Measurements from ENCODE around the gene ABCG5.

ABCG5 gene

DNA sequence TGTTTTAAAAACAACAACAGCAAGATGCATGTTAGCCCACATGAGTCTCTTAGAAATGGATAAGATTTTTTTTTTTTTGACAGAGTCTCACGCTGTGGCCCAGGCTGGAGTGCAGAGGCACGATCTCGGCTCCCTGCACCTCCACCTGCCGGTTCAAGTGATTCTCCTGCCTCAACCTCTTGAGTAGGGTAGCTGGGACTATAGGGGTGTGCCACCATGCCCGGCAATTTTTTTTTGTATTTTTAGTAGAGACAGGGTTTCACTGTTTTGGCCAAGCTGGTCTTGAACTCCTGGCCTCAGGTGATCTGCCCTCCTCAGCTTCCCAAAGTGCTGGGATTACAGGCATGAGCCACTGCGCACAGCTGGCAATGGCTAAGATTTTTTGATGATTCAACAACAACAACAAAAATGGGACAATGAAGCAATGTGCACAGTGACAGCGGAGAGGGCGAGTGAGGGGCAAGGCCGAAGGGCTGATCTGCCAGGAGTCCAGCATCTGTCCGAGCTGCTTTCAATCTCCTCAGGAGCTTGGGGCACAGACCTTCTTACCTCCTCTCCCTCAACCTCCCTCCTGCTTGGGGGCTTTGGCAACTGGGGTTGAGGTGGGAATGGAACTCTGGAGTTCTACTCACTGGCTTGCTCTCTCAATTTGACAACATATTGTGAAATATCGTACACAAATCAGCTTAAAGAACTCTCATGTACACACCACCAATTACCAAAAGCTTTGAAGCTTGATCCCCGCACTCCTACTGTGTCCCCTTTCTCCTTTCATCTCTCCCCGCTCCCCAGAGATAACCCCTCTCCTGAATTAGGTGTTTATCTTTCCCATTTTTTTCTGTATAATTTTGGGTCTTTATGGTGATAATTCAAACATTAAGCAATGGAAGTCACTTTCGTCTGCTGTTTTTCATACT is 3.6 kb upstream of the ABCG5 start:
- no peak for DNase-seq (ENCODE audit: low spot score)

DNA sequence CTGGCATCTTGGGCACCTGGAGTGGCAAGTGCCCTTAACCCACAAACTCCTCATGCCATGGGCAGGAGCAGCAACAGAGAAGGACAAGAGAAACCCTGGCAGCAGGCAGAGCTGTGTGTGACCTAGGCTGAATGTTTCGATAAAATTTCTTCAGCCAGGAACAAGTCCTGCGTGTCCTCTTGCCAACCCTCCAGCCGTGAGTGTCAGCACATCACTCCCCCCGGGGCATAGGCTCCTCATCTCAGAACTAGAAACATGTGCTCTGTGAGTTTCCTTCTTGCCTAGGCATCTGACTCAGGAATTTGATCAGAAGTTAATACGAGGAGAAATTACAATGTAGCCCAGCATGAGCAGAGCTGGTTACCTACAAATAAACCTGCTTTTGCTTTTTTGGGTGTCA is 2.3 kb upstream of the ABCG5 start:
- no peak for DNase-seq (ENCODE audit: low spot score)

DNA sequence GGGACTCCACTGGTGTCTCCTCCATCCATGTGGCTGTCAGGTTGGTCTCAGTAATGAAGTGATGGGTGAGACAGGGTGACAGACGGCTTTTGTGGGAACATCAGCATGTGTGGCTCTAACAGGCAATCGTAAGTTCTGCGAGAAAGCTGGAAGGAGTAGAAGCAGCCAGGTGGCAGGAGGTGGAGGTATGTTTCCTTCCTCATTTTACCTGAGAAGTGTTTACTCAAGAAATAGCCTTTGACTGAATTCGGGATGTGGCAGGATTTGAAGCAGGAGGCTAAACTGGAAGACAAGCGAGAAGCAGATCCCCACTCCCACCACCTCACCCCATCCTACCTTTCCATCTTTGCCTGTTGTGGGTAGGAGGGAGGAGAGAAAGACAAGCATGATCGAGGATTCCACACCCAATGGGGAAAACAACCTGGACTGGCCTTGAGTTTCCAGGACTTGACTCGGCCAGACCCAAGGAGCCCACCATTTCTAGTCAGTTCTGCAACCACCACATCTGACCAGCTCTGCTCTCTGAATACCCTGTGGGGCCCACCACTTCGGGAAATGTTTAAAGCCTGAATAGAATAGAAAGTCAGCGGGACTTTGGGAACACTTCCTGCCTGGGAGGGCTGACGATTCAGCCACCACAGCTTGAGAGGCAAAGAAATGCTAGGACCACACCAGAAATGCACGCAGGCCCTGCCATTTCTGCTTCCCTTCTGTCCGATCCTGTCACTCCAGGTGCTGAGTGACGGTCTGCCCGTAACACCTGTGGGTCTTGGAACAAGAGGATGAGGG is 1.3 kb upstream of the ABCG5 start:
- no peak for DNase-seq (ENCODE audit: low spot score)

DNA sequence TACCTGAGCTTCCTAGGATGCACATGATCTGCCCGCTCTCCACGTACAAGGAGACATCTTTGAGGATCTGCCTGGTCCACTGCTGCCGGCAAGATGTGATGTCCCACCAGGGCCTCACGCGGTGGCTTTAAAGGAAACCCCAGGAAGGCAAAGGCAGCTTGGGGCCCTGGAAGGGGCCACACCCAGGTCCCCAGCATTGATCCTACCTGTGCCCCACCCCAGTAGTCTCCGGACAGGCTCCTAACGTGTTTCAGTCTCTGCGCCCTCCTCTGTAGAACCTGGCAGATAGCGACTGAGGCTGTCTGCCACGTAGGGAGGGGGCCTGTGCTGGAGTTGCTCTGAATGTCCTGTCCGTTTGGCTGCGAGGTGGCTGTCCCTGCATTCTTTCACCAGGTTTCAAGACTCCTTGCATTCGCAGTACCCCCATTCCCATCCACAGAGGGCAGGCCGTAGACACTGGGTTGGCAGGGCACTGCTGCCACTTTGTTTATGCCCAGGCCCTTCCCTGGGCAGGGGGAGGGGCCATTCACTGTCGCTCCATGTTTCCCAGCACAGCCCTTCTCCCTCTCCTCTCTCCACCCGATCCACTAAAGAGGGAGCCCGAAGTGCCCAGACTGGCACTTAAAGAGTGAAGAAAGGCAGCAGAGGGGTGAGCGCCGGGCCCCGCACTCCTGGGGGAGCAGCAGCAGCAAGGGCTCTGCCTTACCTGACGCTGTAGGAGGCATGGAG is 644 bp downstream of the ABCG5 start:
- no peak for DNase-seq (ENCODE audit: low spot score)

DNA sequence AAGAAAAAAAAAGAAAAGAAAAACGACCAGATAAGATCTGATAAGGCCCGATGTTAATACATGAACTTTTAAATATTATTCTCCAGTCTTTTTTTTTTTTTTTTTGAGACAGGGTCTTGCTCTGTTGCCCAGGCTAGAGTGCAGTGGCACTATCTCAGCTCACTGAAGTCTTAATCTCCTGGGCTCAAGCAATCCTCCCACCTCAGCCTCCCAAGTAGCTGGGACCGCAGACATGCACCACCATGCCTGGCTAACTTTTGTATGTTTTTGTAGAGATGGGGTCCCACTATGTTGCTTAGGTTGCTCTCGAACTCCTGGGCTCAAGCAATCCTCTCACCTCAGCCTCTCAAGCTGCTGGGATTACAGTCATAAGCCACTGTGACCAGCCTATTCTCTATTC is 1.6 kb downstream of the ABCG5 start:
- DNase-seq (ENCODE audit: low spot score), result no peak

DNA sequence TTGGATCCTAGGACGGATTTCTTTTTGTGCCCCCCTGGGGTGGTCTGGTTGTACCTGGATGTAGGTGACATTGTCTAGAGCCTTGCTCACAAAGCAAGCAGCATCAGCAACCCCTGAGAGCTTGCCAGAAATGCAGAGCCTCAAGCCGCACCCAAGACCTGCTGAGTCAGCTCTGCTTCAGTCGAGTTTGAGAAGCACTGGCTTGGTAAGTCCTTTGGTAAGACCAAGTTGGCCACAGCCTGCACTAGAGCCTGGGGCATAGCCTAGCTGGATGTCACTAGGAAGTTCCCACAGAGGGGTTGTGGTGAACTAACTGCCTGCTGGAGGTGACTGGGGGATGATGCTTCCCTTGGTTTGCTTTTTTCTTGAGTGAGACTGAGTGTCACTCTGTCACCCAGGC is 6.2 kb downstream of the ABCG5 start:
- no peak for DNase-seq (ENCODE audit: low spot score)

DNA sequence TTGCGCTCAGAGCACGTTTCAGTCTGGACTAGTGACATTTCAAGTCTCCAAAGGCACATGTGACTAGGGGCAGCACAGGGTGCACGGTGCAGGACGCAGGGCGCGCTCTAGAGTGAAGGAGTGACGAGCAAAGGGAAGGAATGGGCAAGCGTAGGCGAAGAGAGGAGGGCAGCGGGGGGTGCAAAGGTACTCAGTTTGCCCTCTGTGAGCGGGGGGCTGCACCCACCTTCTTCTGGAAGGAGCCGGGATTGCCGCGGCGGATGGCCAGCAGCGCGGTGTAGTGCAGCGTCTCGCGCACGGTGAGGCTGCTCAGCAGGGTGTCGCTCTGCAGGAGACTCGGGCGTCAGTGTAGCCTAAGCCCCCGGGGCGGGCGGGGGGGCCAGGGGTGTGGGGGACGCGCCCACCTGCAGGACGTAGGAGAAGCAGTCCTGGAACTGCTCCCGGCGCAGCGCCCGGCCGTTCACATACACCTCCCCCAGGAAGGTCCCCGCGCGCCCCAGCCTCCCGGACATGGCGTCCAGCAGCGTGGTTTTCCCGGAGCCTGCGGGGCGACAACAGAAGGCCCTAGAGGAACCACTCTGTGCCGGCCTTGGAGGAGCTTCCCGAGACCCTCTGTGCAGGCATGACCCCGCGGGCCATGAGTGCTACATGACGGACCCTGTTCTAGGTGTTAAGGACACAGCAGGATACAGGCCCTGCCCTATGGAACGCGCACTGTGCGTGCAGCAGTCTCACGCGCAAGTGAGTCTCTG is 6.9 kb downstream of the ABCG5 start:
- no peak for DNase-seq (ENCODE audit: low spot score)

DNA sequence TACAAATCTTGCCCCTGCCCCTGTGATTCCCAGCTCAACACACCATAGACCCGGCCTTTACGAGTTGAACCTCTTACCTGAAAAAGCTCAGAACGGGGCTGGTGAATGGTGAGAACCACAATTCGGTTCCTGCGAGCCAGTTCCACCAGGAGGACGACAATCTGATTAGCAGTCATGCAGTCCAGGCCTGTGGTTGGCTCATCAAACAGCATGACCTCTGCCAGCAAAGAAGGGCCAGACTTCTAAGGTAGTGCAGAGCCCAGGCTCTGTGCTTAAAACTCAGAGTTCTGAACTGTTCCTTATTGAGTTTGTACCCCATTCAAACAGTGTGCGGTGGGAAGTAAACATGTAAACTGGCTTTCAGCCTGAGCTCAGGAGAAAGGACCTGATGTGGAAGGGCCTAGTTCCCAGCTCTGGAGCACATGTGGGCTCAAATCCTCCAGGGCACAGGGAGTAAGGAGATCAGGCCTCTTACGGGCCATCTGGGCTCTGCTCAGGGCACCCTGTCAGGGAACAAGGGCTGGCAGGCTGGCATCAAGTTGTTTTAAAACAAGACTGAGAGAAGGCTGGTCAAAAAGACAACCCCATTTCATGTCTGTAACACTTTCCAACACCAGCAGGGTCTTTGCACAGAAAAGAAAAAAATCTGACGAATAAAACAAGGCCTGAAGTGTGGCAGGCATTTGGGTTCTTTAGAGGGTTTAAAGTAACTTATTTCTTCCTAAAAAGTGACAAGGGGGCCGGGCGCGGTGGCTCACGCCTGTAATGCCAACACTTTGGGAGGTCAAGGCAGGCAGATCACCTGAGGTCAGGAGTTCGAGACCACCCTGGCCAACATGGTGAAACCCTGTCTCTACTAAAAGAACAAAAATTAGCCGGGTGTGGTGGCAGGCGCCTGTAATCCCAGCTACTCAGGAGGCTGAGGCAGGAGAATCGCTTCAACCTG is 12.1 kb downstream of the ABCG5 start:
- no peak for DNase-seq (ENCODE audit: low spot score)

DNA sequence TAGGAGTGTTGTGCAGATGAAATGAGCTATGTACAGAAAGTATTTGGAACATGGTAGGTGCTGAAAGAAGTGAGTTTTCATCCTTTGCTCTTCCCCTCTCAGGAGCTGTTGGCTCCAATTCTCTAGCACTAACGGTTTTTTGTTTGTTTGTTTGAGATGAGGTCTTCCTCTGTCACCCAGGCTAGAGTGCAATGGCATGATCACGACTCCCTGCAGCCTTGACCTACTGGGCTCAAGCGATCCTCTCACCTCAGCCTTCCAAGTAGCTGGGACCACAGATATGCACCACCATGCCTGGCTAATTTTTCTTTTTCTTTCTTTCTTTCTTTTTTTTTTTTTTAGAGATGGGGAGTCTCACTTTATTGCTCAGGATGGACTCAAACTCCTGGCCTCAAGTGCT is 12.8 kb downstream of the ABCG5 start:
- no peak for DNase-seq (ENCODE audit: low spot score)

DNA sequence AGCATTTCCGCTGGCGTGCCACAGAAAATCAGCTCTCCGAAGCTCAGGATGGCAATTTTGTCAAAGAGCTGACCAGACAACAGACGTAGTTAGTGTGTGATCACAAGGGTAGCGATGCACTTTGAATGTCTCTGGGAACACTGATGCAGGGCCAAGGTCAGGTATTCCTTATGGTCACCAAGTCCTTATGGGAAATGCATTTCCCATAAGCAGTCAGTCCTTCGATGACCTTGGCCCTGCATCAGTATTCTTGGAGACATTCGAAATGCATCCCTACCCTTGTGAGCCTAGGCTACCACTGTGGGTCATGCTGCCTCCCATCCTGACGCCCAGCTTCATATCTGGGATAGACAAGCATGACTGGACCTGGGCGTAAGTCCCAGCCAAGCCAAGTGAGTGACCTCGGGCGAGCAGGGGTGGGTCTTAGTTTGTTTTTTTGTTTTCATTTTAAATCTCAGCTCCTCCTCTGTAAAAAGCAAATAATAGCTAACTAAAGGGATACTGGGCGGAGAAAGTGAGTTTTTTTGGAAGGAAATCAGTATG is 13.6 kb downstream of the ABCG5 start:
- DNase-seq (ENCODE audit: low spot score), result no peak

DNA sequence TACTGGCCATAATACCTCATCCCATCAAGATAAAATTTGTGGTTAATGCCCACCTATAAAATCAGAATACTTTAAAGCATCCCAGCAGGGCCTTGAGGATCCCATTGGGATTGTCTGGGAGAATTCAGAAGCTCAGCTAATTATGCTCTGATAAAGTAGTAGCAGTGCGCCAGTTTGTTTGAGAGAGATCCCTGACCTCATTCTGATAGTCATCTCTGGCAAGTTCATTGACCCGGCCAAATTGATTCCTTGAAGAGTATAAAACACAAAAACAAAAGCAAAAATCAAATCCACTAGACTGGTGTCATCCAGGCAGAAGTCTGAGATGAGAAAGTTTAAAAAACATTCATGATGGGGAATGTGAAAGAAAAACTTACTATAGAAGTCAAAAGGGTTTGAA is 14.1 kb downstream of the ABCG5 start:
- no peak for DNase-seq (ENCODE audit: low spot score)

DNA sequence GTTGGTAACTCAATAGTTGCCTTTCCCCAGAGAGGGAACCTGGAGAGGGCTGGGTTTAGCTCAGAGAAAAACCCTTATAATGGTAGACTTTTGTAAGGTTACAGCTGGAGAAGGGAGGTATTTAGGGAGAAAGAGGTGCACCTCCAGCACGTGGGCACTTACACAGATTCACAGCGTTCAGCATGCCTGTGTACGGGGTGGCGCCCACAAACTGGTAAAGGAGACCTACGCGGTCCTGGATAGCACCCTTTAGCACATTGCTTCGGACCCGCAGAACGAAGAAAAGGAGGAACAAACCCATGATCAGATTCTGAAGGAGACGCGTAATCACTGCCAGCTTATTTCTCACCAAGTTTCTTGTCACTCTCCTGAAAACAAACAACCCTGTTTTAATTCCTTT is 14.9 kb downstream of the ABCG5 start:
- no peak for DNase-seq (ENCODE audit: low spot score)

DNA sequence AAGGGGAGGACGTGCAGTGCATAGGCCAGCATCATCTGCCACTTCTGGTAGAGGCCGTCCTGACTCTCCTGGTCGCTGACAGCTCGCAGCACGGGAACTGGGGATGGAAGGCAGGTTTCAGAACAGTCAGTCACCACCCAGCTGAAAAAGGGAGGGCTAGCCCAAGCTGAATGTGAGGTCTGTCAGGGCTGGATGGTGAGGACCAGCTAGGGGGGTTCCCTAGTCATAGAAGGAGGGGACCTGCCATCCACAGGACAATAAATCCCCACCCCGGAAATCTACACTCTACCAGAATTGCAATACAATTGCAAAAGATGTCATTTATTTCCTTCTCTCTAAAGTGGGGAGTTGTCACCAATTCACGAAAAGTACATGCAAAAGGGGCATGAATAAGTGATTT is 15.8 kb downstream of the ABCG5 start:
- no peak for DNase-seq (ENCODE audit: low spot score)

DNA sequence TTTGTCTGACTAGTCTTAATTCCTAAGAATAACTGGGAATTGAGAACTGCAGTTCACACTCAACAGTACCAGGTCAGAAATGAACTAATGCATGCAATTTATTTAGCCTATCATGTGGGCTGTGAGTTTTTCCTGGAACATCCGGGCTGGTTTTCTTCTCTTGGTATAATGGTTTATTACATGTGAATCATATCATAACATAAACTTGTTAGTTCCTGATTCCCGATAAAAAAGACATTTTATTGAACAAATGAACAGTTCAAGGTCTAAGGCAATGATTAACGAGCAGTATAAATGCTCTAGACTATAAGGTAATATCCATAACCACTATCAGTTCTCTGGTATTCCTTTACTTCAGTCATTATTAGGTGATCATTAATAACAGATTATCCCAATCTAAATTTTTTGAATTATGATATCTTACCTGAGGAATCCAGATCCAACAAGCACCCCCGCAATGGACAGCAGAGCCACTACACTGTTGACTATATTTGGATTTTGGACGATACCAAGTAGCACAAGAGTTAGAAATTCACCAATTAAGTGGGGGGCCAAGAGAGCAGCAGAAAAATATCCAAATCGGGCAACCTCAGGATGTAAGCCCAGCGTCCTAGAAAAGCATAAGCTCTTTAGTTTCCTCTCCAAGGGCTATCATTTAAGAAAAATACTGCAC is 19.0 kb downstream of the ABCG5 start:
- no peak for DNase-seq (ENCODE audit: low spot score)

DNA sequence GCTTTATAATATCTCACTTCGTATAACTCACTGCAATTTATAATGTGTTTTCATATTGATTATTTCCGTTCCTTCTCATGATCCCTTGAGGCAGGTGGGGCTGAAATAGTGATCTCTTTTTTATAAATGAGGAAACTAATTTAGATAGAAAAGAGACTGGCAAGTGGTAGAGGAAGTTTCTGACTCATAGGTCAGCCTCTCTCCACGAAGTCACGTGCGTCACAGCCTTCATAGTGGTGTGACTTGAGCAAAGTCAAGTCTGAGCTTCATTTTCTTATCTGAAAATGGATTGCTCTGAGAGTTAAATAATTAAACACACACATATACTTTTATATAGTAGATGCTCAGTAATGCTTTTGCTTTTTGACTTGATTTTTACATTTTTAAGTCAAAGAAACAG is 19.9 kb downstream of the ABCG5 start:
- no peak for DNase-seq (ENCODE audit: low spot score)

DNA sequence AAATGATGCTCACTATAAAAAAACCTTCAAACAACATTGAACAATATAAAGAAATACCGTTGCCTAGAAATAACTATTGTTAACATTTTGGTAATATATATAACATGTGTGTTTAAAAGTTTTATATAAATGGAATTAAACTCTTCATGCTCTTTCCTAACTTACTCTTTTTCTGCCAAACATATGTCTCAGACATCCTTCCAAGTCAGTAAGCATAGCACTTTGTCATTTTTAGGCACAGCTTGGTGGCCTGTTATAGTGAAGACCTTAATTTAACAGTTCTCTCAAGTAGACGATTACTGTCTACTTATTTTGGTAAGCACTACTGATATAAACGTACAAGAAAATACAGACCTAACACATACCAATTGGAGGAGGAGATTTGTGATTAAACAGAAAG is 23.9 kb downstream of the ABCG5 start:
- DNase-seq (ENCODE audit: low spot score), result no peak

DNA sequence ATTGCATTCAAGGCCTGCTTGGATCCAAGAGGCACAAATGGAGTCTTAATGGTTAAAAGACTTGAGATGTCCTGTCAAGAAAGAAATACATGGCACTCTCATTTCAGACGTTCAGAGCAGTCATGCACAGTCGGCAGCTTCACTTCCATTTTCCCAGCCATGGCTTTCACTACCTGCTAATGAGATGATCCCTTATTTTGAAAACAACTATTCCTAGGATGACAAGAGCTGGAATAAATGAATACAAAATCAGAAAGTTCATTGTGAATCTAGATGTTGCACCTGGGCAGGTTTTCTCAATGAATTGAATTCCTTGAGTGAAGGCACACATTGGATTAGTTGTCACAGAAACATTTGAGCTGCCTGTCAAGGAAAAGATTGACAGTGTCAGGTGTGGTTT is 25.7 kb downstream of the ABCG5 start:
- DNase-seq (ENCODE audit: low spot score), result no peak

DNA sequence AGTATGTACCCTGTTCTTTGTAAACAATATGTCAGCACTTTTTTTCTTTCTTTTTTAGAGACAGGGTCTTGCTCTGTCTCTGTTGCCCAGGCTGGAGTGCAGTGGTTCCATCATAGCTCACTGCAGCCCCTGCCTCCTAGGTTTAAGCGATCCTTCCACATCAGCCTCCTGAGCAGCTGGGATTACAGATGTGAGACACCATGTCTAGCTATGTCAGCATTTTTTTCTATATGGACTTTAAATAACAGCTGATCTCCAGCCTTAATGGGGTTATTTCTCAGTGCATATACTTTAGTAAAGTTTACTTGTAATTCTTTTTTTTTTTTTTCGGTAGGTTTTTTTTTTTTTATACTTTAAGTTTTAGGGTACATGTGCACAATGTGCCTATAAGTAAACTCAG is 26.6 kb downstream of the ABCG5 start:
- no peak for DNase-seq (ENCODE audit: low spot score)

DNA sequence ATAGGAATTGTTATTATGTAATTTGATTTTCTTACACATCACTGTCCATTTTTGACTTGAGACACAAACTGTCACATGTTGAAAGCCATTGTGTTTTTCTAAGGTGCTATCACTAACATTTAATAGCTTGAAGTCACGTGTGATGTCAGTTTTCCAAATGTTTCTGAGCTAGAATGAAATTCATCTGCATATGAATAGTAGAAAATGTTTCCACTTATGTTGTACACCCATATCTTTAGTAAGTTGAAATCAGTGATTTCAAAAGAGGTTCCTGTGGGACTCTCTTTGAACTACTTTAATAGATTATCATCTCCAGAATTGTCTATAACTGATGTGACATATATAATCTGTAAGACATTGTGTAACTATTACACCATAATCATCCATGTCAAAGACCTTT is 27.8 kb downstream of the ABCG5 start:
- DNase-seq (ENCODE audit: low spot score), result no peak

DNA sequence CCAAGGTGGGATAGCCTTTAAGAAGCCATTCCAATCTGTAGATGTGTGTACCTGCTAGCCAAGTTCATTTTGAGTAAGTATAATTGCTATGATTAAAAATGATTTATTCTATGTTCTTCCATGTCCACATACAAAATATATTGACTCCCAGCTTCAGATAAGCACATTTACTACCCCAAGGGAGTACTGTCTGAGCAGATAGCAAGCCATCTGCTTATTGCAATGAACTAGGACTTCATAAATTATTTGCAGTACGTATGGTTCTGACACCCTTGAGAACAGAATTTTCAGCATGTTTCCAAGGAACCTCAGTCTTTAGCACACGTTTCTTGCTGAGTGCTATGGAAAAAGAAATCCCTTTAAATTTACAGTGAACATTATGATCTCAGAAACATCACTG is 28.2 kb downstream of the ABCG5 start:
- DNase-seq (ENCODE audit: low spot score), result no peak
